Fibroblast of skin of right quadriceps (primary cell): ENCODE data around the gene CIAO3.

Experiments
- DNase-seq: peaks from one replicate; pipeline ENCODE4 v3.0.0-alpha.2; 2013

CIAO3 gene

GRCh38 chr16:775236-775796 lies 34.5 kb upstream of the CIAO3 start:
- no peak for DNase-seq

DNA sequence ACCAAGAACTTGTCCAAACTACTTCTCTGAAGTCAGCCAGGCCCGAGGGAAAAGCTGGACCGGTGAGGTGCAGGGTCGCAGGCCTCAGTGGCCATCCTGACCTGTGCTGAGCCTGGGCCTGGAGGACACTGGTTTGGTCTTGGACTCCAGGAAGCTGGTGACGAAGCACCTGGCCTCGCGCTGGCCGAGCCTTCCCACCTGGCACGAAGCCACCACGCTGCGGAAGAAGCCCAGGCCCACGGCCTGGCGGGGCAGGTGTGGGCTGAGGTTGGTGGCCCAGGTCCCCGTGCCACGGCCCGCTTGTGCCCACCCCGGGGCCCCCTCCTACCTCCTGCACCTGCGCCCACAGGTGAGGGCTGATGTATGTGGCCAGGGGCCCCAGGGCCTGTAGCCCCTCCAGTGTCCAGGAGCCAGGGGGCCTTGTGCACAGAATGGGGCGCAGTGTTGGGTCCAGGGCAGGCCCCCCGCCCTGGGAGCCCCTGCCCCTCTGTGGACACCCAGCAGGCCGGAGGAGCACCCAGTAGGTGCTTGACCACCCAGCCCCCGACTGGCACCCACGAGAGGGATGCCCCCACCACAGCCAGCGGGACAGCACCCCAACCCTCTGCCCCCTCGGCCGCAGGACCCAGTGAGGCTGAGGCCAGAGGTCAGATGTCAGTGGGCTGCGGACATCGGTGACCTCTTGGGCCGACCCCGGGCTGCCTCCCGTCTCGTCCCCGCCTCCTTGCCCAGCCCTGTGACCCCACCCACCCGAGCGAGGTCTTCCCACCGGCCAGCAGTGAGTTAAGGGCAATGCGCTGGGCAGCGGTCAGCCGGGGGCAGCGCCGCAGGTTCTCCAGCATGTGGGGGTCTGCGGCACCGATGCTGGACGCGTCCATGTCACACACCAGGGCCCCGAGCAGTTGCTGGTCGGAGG lies 33.5 kb upstream of the CIAO3 start:
- no peak for DNase-seq

GRCh38 chr16:772959-773358 lies 32.2 kb upstream of the CIAO3 start:
- DNase-seq = no peak

DNA sequence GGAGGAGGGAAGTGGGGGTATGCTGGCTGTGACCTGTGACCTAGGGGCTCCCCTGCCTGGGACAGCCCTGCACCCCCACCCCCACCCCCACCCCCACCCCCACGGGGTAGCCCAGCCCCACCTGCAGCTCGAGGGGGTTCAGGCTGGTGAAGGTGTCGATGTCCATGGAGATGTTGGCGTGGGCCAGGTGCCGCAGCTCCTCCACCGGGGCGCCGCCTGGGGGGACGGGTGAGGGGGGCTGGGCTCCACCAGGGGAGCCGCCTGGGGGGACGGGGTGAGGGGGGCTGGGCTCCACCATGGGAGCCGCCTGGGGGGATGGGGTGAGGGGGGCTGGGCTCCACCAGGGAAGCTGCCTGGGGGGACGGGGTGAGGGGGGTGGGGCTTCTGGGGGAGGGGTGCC lies 29.6 kb upstream of the CIAO3 start:
- DNase-seq = no peak

DNA sequence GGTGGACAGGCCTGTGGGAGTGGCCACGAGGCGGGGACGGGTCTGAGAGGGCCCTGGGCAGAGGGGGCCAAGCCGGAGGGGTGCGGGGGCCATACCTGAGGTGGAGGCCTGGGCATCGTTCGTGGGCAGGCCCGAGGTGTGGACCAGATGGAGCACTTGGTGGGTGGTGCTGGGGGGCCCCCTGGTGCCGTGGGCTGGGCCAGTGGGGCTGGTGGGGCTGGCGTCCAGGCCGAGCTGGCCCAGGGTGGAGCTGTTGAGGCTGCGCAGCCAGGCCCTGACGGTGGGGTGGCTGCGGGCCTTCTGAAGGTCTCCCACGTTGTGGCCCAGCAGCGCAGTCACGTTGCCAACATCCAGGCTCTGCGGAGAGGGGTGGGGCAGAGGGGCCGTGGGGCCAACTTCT lies 29.1 kb upstream of the CIAO3 start:
- DNase-seq = no peak

DNA sequence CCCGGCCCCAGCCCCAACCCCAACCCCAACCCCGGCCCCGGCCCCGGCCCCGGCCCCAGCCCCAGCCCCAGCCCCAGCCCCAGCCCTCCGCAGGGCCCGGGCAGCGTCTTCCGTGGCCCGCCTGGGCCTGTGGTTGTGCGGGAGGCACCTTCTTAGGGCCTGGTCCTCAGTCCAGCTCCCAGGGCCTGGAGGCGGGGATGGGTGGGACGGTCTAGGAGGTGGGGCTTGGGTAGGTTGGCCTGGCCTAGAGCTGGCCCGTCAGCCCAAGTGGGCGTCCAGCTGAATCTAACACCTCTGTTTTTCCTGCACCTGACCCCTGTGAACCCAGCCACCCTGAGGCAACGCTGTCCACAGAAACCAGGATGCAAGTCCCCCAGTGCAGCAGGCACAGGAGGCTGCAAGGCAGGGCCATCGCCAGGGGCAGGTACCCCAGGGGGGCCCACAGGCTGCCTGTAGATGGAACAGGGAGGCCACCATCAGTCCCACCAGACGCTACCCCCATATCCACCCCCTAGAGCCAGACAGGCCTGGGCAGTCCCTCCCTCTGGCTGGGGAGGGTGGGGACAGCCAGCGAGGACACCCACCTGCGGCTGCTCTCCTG lies 28.5 kb upstream of the CIAO3 start:
- no peak for DNase-seq

- DNase-seq = no peak
These were observed 27.6 kb upstream of the CIAO3 start for GRCh38 chr16:768428-768827.

GRCh38 chr16:767743-768235 lies 27.0 kb upstream of the CIAO3 start:
- no peak for DNase-seq

DNA sequence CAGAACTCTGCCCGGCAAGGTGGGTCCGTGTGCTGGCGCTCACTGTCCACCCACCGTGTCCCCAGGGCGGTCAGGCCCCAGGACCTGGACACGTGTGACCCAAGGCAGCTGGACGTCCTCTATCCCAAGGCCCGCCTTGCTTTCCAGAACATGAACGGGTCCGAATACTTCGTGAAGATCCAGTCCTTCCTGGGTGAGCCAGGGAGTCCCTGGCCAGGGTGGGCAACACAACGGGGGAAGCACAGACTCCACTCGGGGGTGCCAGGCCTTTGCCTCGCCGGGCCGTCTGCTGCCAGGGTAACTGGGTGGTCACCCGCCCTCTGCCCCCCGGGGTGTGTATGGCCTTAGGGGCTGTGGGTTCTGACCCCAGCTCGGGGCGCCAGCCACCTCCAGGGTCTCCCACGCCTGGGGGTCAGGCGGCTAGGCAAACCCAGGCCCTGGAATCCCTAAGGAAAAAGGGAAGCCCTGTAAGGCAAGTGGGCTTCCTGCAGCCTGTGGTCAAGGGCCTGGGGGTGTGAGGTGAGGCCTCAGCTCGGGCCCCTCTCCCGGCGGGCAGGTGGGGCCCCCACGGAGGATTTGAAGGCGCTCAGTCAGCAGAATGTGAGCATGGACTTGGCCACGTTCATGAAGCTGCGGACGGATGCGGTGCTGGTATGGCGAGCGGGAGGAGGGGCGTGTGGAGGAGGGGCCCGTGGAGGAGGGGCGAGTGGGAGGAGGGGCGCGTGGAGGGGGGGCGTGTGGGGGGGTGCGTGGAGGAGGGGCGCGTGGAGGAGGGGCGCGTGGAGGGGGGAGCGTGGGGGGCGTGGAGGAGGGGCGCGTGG lies 26.2 kb upstream of the CIAO3 start:
- no peak for DNase-seq

DNA sequence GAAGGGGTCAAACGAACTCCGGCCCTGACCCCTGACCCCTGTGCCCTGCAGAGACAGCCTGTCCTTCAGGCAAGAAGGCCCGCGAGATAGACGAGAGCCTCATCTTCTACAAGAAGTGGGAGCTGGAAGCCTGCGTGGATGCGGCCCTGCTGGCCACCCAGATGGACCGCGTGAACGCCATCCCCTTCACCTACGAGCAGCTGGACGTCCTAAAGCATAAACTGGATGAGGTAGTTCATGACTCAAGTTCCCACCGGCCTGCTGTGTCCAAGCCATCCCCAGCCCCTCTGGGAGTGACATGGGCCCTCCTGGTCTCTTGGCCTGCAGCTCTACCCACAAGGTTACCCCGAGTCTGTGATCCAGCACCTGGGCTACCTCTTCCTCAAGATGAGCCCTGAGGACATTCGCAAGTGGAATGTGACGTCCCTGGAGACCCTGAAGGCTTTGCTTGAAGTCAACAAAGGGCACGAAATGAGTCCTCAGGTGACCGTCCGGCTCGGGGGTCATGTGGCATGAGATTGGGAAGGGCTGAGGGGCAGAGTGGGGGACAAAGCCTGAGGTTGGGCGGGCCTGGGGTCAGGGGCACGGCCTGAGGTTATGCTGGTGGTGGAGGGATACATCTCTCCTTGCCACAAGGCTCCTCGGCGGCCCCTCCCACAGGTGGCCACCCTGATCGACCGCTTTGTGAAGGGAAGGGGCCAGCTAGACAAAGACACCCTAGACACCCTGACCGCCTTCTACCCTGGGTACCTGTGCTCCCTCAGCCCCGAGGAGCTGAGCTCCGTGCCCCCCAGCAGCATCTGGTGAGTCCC lies 25.4 kb upstream of the CIAO3 start:
- no peak for DNase-seq

GRCh38 chr16:765488-765865 lies 24.7 kb upstream of the CIAO3 start:
- no peak for DNase-seq

GRCh38 chr16:764848-765487 lies 24.2 kb upstream of the CIAO3 start:
- DNase-seq = no peak

DNA sequence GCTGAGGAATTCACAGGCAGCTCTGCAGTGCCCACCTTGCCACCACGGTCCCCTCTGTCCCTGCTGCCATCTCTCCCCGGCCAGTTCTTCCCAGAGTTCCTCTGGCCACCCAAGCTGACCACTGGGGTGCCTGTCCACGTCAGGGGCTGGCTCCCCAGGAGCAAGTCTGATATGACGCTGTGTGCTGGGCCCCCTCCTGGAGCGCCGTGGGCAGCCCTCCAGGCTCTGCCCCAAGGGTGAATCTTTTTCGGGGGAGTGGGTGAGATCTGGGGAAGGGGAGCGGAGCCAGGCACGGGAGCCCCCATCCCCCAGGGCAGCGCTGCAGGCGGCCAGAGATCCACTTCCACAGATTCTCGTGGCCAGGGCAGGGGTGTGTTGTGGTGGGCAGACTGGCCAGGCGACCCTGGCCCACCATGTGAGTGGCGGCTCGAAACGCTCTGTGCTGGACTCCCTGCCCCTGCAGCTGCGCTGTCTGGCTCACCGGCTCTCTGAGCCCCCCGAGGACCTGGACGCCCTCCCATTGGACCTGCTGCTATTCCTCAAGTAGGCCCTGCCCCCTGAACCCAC lies 23.5 kb upstream of the CIAO3 start:
- DNase-seq = no peak

GRCh38 chr16:763369-764183 lies 22.8 kb upstream of the CIAO3 start:
- DNase-seq = no peak

DNA sequence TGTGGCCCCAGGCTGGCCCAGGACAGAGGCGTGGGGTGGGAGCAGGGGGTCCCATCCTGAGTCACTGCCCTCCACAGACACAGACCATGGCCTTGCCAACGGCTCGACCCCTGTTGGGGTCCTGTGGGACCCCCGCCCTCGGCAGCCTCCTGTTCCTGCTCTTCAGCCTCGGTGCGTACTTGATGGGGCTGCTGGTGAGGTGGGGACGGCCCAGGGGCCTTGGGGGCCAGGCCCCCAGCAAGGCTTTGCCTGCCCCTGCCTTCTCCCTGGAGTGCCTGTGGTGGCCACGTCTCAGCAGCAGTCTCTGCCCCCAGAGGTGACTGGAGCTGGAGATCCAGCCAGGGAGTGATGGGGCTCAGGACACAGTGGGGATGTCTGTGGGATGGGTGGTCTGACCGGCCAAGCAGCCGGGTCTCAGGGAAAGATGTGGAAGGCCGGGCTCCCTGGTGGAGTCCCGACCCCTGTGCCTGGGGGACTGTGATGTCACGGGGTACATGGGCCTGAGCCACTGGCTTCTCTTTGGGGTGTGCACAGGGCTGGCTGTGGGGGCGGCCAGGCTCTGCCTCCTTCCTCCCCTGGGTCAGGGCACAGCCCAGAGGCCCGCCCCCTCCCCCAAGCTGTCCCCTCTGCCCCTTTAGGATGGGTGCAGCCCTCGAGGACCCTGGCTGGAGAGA lies 21.9 kb upstream of the CIAO3 start:
- no peak for DNase-seq

DNA sequence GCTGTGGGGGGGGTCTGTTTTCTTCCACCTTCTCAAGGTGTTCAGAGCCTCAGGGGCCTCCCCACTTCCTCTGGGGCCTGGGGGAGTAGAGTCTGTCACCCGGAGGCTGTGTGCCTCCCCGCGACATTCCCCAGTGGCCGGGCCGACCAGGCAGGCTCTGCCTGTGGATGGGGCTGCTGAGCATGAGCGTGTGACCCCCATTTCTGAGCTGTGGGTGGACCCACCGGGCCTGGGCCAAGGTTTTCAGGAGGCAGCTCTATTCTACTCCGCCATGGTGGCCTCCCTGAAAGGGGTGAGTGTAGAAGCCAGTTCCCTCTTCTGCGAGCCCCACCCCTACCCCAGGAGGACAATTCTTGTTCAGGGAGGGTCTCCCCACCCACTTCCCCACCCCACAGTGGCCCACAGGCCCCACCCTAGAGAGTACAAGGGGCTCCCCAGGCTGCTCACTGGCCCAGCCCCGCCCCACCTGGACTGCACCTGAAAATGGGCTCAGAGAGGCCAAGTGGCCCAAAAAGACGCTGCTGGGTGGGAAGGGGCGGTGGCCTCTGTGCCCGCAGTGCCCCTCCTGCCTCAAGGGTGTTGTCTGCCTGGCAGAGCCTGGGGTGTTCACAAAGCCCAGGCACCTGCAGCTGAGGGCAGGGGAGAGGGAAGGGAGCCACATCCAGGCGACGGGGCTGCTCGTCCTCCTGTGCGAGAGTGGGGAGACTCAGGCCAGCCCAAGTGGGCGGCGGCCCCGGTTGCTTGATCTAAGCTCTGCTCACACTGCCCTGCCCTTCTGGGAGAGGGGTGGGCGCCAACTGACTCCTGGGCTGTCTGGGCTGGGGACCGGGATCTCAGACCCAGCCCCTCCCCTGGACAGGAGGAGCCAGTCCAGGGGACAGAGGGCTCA lies 21.1 kb upstream of the CIAO3 start:
- DNase-seq = no peak

GRCh38 chr16:760545-761343 lies 19.9 kb upstream of the CIAO3 start, which contains the start of gene MSLN:
TSS of gene MSLN (plus strand) at chr16:760734. CDS start at chr16:762681, 1,947 bp downstream.
- no peak for DNase-seq

DNA sequence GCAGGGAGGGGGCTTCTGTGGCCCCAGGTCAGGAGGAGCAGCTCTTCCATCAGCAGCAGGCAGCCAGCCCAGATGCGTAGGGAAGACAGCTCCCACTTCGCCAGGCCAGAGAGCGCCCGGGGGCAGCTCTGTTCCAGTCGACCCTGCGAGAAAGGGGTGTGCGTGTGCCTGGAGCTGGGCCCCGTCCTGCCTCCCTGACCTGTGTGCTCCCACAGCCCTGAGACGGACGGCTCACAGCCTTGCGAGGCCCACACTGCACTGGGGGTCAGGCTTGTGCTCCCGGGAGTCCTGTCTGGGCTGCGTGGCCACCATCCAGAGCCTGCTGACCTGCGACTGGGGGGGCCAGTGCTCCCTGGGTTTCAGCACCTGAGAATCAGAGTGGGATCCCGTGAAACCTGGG lies 19.3 kb upstream of the CIAO3 start:
- DNase-seq = no peak
